GM18526 (cell line): ENCODE results near the gene PYCARD.

ENCODE experiments used
- POLR2A ChIP-seq: IDR thresholded peaks from 3 replicates; pipeline ENCODE4 v1.6.1; 2011; ENCODE audit not compliant: insufficient read length; ENCODE audit errors: extremely low read depth

PYCARD gene

GRCh38 chr16:31219154-31219741, 16.7 kb upstream of the PYCARD start:
- TF ChIP-seq POLR2A = no peak

GRCh38 chr16:31217136-31217530, 14.6 kb upstream of the PYCARD start:
- no peak for TF ChIP-seq POLR2A

GRCh38 chr16:31216422-31217135, 14.0 kb upstream of the PYCARD start, which contains the start of gene PYDC1:
Gene PYDC1, minus strand, starts transcription at chr16:31217135. Its CDS starts 107 bp downstream, at chr16:31217028.
- no peak for TF ChIP-seq POLR2A

GRCh38 chr16:31215287-31216162, 13.0 kb upstream of the PYCARD start:
- no peak for TF ChIP-seq POLR2A

GRCh38 chr16:31214708-31215286, 12.2 kb upstream of the PYCARD start:
- no peak for TF ChIP-seq POLR2A

- TF ChIP-seq POLR2A = no peak
Observed at GRCh38 chr16:31213877-31214707, 11.5 kb upstream of the PYCARD start, which contains the start of gene TRIM72. Gene TRIM72, plus strand, starts transcription at chr16:31214119. Its CDS starts 620 bp downstream, at chr16:31214739.

GRCh38 chr16:31213342-31213741, 10.8 kb upstream of the PYCARD start:
- TF ChIP-seq POLR2A = no peak

- TF ChIP-seq POLR2A = no peak
Observed at GRCh38 chr16:31206776-31207175, 4.2 kb upstream of the PYCARD start.

GRCh38 chr16:31204871-31205666, 2.5 kb upstream of the PYCARD start:
- no peak for TF ChIP-seq POLR2A

- no peak for TF ChIP-seq POLR2A
Observed at GRCh38 chr16:31201582-31202413, 762 bp downstream of the PYCARD start.

GRCh38 chr16:31200821-31201568, 1.6 kb downstream of the PYCARD start:
- no peak for TF ChIP-seq POLR2A

GRCh38 chr16:31199430-31200041, 3.0 kb downstream of the PYCARD start:
- TF ChIP-seq POLR2A = no peak
